Small intestine (tissue), 4 donors: ENCODE results near the gene PHRF1. TPM values are rescaled to one million over a fixed set of nuclear protein-coding genes. Genes with fewer than 3 reads are reported as not detected.

Experiments used
- polyA plus RNA-seq, 4 donors: library from polyadenylated mRNA; stranded (reverse) in 3 of 4; unstranded in 1 of 4; fragments of 200-250 nt in 3 of 4; fragments of 120-200 nt in 1 of 4; gene quantifications; one replicate each; pipeline versions ENCODE4 v1.2.1 to v1.2.3, GENCODE V29; 2013
- donor health status: healthy with polysubstance abuse.
- donor health status: Bipolar disorder and iron deficiency.
- donor health status: healthy.

Gene PHRF1
- polyA plus RNA-seq, 4 donors, result 14.6 to 43.3 (median 23.6) TPM

Other genes starting within 250 kb of the PHRF1 start
- 10 to 100 TPM in 1 of 4 donors, 1 to 10 TPM in 3; 4.5 to 23.8 (median 7.5) TPM for gene B4GALNT4, start 207.0 kb upstream of the PHRF1 start, polyA plus RNA-seq
- 100 to 1,000 TPM in 2 of 4 donors, 10 to 100 TPM in 2; 72.5 to 152 (median 111) TPM for gene PKP3, start 182.3 kb upstream of the PHRF1 start, polyA plus RNA-seq
- gene SIGIRR, start 161.5 kb upstream of the PHRF1 start, polyA plus RNA-seq, result 100 to 1,000 TPM in 2 of 4 donors, 10 to 100 TPM in 2; 87.3 to 219 (median 156) TPM
- 100 to 1,000 TPM in 3 of 4 donors, 10 to 100 TPM in 1; 84.7 to 363 (median 220) TPM for gene ANO9, start 134.5 kb upstream of the PHRF1 start, polyA plus RNA-seq
- gene PTDSS2, start 126.2 kb upstream of the PHRF1 start, polyA plus RNA-seq, result 10 to 100 TPM in 3 of 4 donors, 1 to 10 TPM in 1; 9.5 to 20.3 (median 15.4) TPM
- gene RNH1, start 69.2 kb upstream of the PHRF1 start, polyA plus RNA-seq, result 100 to 1,000 TPM in 2 of 4 donors, 10 to 100 TPM in 2; 80.9 to 120 (median 100) TPM
- gene HRAS, start 40.9 kb upstream of the PHRF1 start, polyA plus RNA-seq, result 100 to 1,000 TPM in 2 of 4 donors, 10 to 100 TPM in 2; 23.6 to 142 (median 92.7) TPM
- 1 to 10 TPM in 2 of 4 donors, under 1 TPM in 2; 0.54 to 2.7 (median 1.0) TPM for gene LRRC56, start 38.9 kb upstream of the PHRF1 start, polyA plus RNA-seq
- 10 to 100 TPM in 2 of 4 donors, 1 to 10 TPM in 2; 4.7 to 26.4 (median 11.9) TPM for gene LMNTD2, start 15.7 kb upstream of the PHRF1 start, polyA plus RNA-seq
- gene RASSF7, start 15.5 kb upstream of the PHRF1 start, polyA plus RNA-seq, result 100 to 1,000 TPM in 2 of 4 donors, 10 to 100 TPM in 2; 49.1 to 174 (median 120) TPM
- 100 to 1,000 TPM in 2 of 4 donors, 10 to 100 TPM in 2; 14.5 to 115 (median 73.1) TPM for gene IRF7, start 39.5 kb downstream of the PHRF1 start, polyA plus RNA-seq
- gene CDHR5, start 48.5 kb downstream of the PHRF1 start, polyA plus RNA-seq, result 1,000 to 10,000 TPM in 1 of 4 donors, 100 to 1,000 TPM in 3; 112 to 1,182 (median 936) TPM
- gene SCT, start 50.7 kb downstream of the PHRF1 start, polyA plus RNA-seq, result 100 to 1,000 TPM in 1 of 4 donors, 10 to 100 TPM in 2, 1 to 10 TPM in 1; 4.8 to 114 (median 22.3) TPM
- gene DRD4, start 60.8 kb downstream of the PHRF1 start, polyA plus RNA-seq, result 1 to 10 TPM in 2 of 4 donors, under 1 TPM in 2; 0.51 to 1.4 (median 1.1) TPM
- gene DEAF1, start 118.8 kb downstream of the PHRF1 start, polyA plus RNA-seq, result 10 to 100 TPM; 18.2 to 39.6 (median 29.4) TPM
- gene TMEM80, start 119.3 kb downstream of the PHRF1 start, polyA plus RNA-seq, result 10 to 100 TPM; 11.9 to 35.4 (median 21.2) TPM
- 1,000 to 10,000 TPM in 2 of 4 donors, 100 to 1,000 TPM in 1, 10 to 100 TPM in 1; 90.2 to 1,255 (median 670) TPM for gene EPS8L2, start 129.8 kb downstream of the PHRF1 start, polyA plus RNA-seq
- 100 to 1,000 TPM in 3 of 4 donors, 10 to 100 TPM in 1; 97.9 to 188 (median 174) TPM for gene TALDO1, start 171.0 kb downstream of the PHRF1 start, polyA plus RNA-seq
- 10 to 100 TPM; 12.2 to 55.6 (median 29.8) TPM for gene GATD1, start 201.0 kb downstream of the PHRF1 start, polyA plus RNA-seq
- 1 to 10 TPM in 1 of 4 donors, under 1 TPM in 1, not detected in 2; 0.22 to 3.3 TPM for gene CEND1, start 213.6 kb downstream of the PHRF1 start, polyA plus RNA-seq
- gene SLC25A22, start 221.8 kb downstream of the PHRF1 start, polyA plus RNA-seq, result 10 to 100 TPM; 10.5 to 21.9 (median 10.8) TPM
- gene PIDD1, start 228.8 kb downstream of the PHRF1 start, polyA plus RNA-seq, result 10 to 100 TPM; 14.5 to 47.0 (median 28.6) TPM
- gene RPLP2, start 233.5 kb downstream of the PHRF1 start, polyA plus RNA-seq, result 1,000 to 10,000 TPM; 1,144 to 2,714 (median 1,335) TPM
- 100 to 1,000 TPM in 3 of 4 donors, 10 to 100 TPM in 1; 66.2 to 250 (median 162) TPM for gene PNPLA2, start 242.4 kb downstream of the PHRF1 start, polyA plus RNA-seq